Thyroid gland (tissue), 4 donors: ENCODE results near the gene ANTXR2. TPM values are rescaled to one million over a fixed set of nuclear protein-coding genes. Genes with fewer than 3 reads are reported as not detected.

Experiments used
- DNase-seq, 2 donors: peaks; one replicate each; pipeline ENCODE4 v3.0.0-alpha.2; 2019
- H3K27ac ChIP-seq, 3 donors: fragments of 200-600 bp; sonication (generic); 1 replicate in 2 of 3; 2 replicates in 1 of 3; pipeline ENCODE4 v1.5.1; 2016 to 2019; ENCODE audit warnings: mild to moderate bottlenecking in 1 of 3, moderate library complexity in 1 of 3
- H3K27me3 ChIP-seq: fragments of 200-600 bp; sonication (generic); one replicate; pipeline ENCODE4 v1.5.1; 2019
- H3K36me3 ChIP-seq, 2 donors: fragments of 200-600 bp; sonication (generic); one replicate each; pipeline ENCODE4 v1.5.1; 2016 to 2019
- H3K4me1 ChIP-seq, 2 donors: fragments of 200-600 bp; sonication (generic); one replicate each; pipeline ENCODE4 v1.5.1; 2017 to 2019
- H3K4me3 ChIP-seq, 3 donors: fragments of 200-600 bp; sonication (generic); replicated peaks in 1 of 3; 1 replicate in 2 of 3; 2 replicates in 1 of 3; pipeline ENCODE4 v1.5.1; 2016; ENCODE audit warnings: mild to moderate bottlenecking in 1 of 3
- H3K9me3 ChIP-seq: fragments of 200-600 bp; sonication (generic); one replicate; pipeline ENCODE4 v1.5.1; 2017
- POLR2A ChIP-seq, 2 donors: fragments of 450-650 bp; IDR thresholded peaks; one replicate each; pipeline ENCODE4 v1.6.1; 2017; ENCODE audit warnings: antibody characterized with exemption in 2 of 2, mild to moderate bottlenecking in 2 of 2, moderate library complexity in 1 of 2
- WGBS, 2 donors: methylation state at CpG; one replicate each; pipeline ENCODE4 v1.1.5; 2017; 5-methylcytosine and 5-hydroxymethylcytosine counted together
- intact Hi-C: fragments of 100-400 bp; cut with DNase I; formaldehyde crosslinking; loops from one replicate; pipeline ENCODE4 v1.15.1; 2023
- total RNA-seq, 4 donors: library from RNA; depleted of rRNA; stranded (reverse); fragments of >200 nt; gene quantifications; one replicate each; pipeline ENCODE4 v1.2.3, GENCODE V29; 2016
- TF ChIP-seq, protein P1 (sequence below), 6 experiments: fragments of 200-600 bp in 3 of 6; fragments of 450-650 bp in 3 of 6; sonication (generic) in 3 of 6; IDR thresholded peaks; one replicate each; pipeline ENCODE4 v1.5.1; 2016 to 2019; ENCODE audit warnings: antibody characterized with exemption in 6 of 6, mild to moderate bottlenecking in 2 of 6, inconsistent platforms in 1 of 6, moderate library complexity in 1 of 6

ANTXR2 gene
- total RNA-seq, 4 donors from 2014 or later: 21.2 to 46.1 (median 24.3) TPM

DNA sequence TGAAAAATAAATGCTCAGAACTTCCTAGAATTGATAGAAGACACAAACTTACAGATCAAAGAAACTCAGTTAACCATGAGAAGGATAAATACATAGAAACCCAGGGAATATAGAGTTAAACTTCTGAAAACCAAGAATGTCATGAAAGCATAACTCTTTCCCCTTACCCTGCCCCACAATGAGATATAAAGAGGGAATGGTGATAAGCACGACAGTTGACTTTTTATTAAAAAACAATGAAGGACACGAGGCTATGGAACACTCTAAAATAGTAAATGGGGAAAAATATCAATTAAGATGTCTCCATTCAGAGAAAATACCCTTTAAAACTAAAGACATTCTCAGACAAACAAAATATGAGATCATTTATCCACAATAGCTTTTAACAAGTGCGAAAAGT is 154.7 kb downstream of the ANTXR2 start:
- no peak overlapping the region for H3K4me3 ChIP-seq
- TF ChIP-seq, protein P1, sequence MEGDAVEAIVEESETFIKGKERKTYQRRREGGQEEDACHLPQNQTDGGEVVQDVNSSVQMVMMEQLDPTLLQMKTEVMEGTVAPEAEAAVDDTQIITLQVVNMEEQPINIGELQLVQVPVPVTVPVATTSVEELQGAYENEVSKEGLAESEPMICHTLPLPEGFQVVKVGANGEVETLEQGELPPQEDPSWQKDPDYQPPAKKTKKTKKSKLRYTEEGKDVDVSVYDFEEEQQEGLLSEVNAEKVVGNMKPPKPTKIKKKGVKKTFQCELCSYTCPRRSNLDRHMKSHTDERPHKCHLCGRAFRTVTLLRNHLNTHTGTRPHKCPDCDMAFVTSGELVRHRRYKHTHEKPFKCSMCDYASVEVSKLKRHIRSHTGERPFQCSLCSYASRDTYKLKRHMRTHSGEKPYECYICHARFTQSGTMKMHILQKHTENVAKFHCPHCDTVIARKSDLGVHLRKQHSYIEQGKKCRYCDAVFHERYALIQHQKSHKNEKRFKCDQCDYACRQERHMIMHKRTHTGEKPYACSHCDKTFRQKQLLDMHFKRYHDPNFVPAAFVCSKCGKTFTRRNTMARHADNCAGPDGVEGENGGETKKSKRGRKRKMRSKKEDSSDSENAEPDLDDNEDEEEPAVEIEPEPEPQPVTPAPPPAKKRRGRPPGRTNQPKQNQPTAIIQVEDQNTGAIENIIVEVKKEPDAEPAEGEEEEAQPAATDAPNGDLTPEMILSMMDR (IDR thresholded peaks at IDR 0.05): no peak
- TF ChIP-seq POLR2A (IDR thresholded peaks at IDR 0.05): no peak
- H3K9me3 ChIP-seq: no peaks in the 10 kb centered on the region
- DNase-seq: no peak
- no peak overlapping the region for H3K27ac ChIP-seq
- no peaks in the 10 kb centered on the region for H3K27me3 ChIP-seq
- intact Hi-C loops: no loop called here
- H3K4me1 ChIP-seq: no peaks in the 10 kb centered on the region
- WGBS, 2 donors: 76 to 93% methylated on average over 3 of the region's 3 CpGs
- no peaks in the 10 kb centered on the region for H3K36me3 ChIP-seq

DNA sequence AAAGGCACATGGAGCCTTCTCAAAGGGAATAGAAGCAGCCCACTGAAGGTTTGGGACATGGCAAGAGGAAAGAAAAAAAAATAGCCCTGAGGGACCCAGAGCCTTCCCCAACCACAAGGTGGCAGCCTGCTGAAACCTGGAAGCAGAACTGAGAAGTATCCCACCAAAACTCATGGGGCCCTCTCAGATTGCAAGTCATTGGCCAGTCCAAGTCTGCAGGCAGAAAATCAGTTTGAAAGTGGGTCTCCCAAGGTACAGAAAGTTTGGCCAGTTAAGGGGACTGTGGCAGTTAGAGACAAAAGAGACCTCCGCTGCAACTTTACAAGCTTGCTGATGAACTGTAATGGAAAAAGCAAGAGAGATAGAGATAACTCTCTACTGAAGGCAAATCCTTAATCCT is 155.8 kb downstream of the ANTXR2 start:
- Histone ChIP-seq H3K27ac (no peak overlapping the region), H3K4me3 (no peak overlapping the region), H3K4me1 (no peaks in the 10 kb centered on the region), H3K36me3 (no peaks in the 10 kb centered on the region), H3K9me3 (no peaks in the 10 kb centered on the region), H3K27me3 (no peaks in the 10 kb centered on the region)
- peak; percentile 3 to 17 for DNase-seq
- TF ChIP-seq, protein P1 (IDR thresholded peaks at IDR 0.05): peak in 1 of 6 experiments; percentile 39
- no peak for TF ChIP-seq POLR2A (IDR thresholded peaks at IDR 0.05)
- WGBS, 2 donors: 91 to 98% methylated on average over 1 of the region's 1 CpG
- intact Hi-C loops: no loop called here

DNA sequence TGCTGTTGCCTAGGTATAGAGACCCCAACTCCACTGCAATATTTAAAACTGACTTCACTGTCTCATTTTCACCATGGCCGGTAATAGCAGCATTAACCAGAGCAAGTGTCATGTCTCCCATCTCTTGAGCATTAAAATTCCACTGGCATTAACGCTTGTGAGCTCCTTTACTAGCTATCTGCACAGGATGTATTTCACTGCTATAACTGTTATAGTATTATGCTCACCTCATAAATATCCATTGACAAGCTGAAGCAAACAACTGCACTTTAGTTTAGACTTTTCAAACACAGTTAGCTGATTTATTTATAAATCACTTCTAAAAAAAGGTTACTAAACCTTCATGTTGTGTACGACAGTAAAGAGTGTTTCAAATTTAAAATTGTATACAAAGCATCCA is 157.8 kb downstream of the ANTXR2 start:
- WGBS, 2 donors: 90 to 93% methylated on average over 3 of the region's 3 CpGs
- no peak overlapping the region for H3K27ac ChIP-seq

DNA sequence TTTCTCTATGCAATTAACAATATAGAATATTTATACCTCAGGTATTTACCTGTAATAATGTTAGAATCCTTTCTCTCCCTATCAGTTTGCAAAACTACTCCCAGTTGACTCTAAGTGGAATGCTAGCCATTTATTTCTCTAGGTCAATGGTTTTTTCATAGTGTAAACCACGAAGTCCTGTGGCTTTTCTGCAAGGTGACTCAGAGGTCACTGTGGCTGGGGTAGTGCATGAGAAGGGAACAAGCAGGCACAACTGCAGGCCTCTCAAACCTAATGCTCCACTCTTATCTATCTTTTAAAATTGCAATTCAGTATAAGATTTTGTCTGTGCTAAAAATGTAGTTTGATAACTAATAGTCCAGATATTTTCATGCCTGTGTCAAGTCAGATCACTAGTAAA is 159.4 kb downstream of the ANTXR2 start:
- no peaks in the 10 kb centered on the region for H3K4me1 ChIP-seq
- WGBS, 2 donors: 31 to 33% methylated on average over 1 of the region's 1 CpG
- no peak for DNase-seq
- no peak overlapping the region for H3K4me3 ChIP-seq
- H3K36me3 ChIP-seq: no peaks in the 10 kb centered on the region
- no peaks in the 10 kb centered on the region for H3K27me3 ChIP-seq
- H3K9me3 ChIP-seq: no peaks in the 10 kb centered on the region
- TF ChIP-seq, protein P1 (IDR thresholded peaks at IDR 0.05): no peak
- TF ChIP-seq POLR2A (IDR thresholded peaks at IDR 0.05): no peak
- intact Hi-C loops: no loop called here
- H3K27ac ChIP-seq: no peak overlapping the region

More for the DNA sequence above, 157.8 kb downstream of the ANTXR2 start:
- TF ChIP-seq, protein P1 (IDR thresholded peaks at IDR 0.05): no peak
- no peak for TF ChIP-seq POLR2A (IDR thresholded peaks at IDR 0.05)
- Histone ChIP-seq H3K4me3 (no peak overlapping the region), H3K27me3 (no peaks in the 10 kb centered on the region), H3K9me3 (no peaks in the 10 kb centered on the region), H3K4me1 (no peaks in the 10 kb centered on the region), H3K36me3 (no peaks in the 10 kb centered on the region)
- intact Hi-C loops: no loop called here
- DNase-seq: no peak

DNA sequence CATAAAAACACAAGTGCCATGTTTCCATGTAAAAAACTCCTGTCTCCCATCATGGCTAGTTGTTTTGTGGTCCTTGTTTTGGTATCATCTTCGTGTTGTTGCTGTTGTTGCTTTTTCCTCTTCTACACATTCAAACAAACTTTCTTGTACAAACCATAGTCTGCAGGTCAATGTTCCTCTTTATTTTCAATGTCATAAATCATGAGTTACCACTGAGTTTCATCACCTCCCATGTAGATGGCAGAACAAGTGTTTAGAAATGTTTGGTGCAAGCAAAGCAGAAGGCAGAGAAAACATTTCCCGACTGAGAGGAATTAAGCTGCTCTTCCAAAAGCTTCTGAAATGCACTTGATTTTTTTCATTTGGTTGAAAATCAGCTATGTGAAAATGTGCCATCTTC is 166.0 kb downstream of the ANTXR2 start:
- no peaks in the 10 kb centered on the region for H3K36me3 ChIP-seq

More for the DNA sequence above, 166.0 kb downstream of the ANTXR2 start:
- Histone ChIP-seq H3K9me3 (no peaks in the 10 kb centered on the region), H3K27me3 (no peaks in the 10 kb centered on the region), H3K4me3 (no peak overlapping the region), H3K4me1 (no peaks in the 10 kb centered on the region), H3K27ac (no peak overlapping the region)
- DNase-seq: no peak
- no peak for TF ChIP-seq POLR2A (IDR thresholded peaks at IDR 0.05)
- TF ChIP-seq, protein P1 (IDR thresholded peaks at IDR 0.05): no peak
- intact Hi-C loops: no loop called here
- 65 to 68% methylated on average over 2 of the region's 2 CpGs for WGBS, 2 donors
